Psoas muscle (tissue), 8 donors: ENCODE measurements around the gene IL20. TPM values are rescaled to one million over a fixed set of nuclear protein-coding genes. Genes with fewer than 3 reads are reported as not detected.

Source experiments
- ATAC-seq, 4 donors: fragments of 200-7000 bp; cut with Tn5 transposase; one replicate each; pipeline ENCODE4 v1.9.1; 2020; ENCODE audit warnings: moderate library complexity in 3 of 4, mild to moderate bottlenecking in 2 of 4
- DNase-seq, 2 donors: peaks; one replicate each; pipeline ENCODE4 v3.0.0-alpha.2; 2020
- H3K27ac ChIP-seq: fragments of 200-600 bp; one replicate; pipeline ENCODE4 v1.8.0; 2022
- H3K27me3 ChIP-seq, 3 donors: fragments of 200-600 bp in 1 of 3; one replicate each; pipeline versions ENCODE4 v1.6.1 to v1.8.0; 2013 to 2022; ENCODE audit warnings: low read length in 2 of 3, mild to moderate bottlenecking in 2 of 3, moderate library complexity in 1 of 3; ENCODE audit not compliant: insufficient read depth in 3 of 3
- H3K36me3 ChIP-seq, 2 donors: fragments of 200-600 bp in 1 of 2; one replicate each; pipeline versions ENCODE4 v1.6.1 to v1.8.0; 2013 to 2022; ENCODE audit warnings: low read depth in 1 of 2, mild to moderate bottlenecking in 1 of 2, moderate library complexity in 1 of 2; ENCODE audit not compliant: insufficient read depth in 1 of 2
- H3K4me1 ChIP-seq: fragments of 200-600 bp; one replicate; pipeline ENCODE4 v1.8.0; 2022
- H3K4me3 ChIP-seq: fragments of 200-600 bp; one replicate; pipeline ENCODE4 v1.8.0; 2022; ENCODE audit warnings: mild to moderate bottlenecking
- H3K9me3 ChIP-seq: fragments of 200-600 bp; one replicate; pipeline ENCODE4 v1.8.0; 2022
- CTCF ChIP-seq: fragments of 200-600 bp; IDR thresholded peaks from one replicate; pipeline ENCODE4 v1.8.0; 2022; ENCODE audit warnings: antibody characterized with exemption
- WGBS, 3 donors: extraction: QIAGEN DNeasy Blood & Tissue Kit; methylation state at CpG; one replicate each; pipeline versions ENCODE4 v1.1.6 to v1.1.7; 2013; 5-methylcytosine and 5-hydroxymethylcytosine counted together
- intact Hi-C, 2 donors: fragments of 100-400 bp; cut with DNase I; formaldehyde crosslinking; loops; one replicate each; pipeline versions ENCODE4 v1.11.0 to v1.14.2; 2022
- polyA plus RNA-seq, 3 donors: library from polyadenylated mRNA; stranded (reverse); fragments of 200-250 nt; gene quantifications; one replicate each; pipeline ENCODE4 v1.2.3, GENCODE V29; 2013
- total RNA-seq, 4 donors: library from RNA; stranded (reverse); fragmentation: NEBNext Ultra II Directional in 2 of 4; extraction: Animal tissue kit (Norgen Biotek cat#: 25700) in 2 of 4; gene quantifications; one replicate each; pipeline versions ENCODE4 v1.2.1 to v1.2.4, GENCODE V29; 2021 to 2023
- donor health status: healthy with polysubstance abuse.
- donor health status: DM: no; HTN: no; CAD: no; lungs with moderate emphysema.
- donor health status: Bipolar disorder and iron deficiency.
- donor health status: healthy.
- donor health status: DM: yes; HTN: yes; CAD: no.
- donor health status: DM: no; HTN: no; CAD: no.
- donor health status: DM: no; HTN: no; CAD: no.
- donor health status: DM: yes; HTN: yes; CAD: no.

The IL20 gene
- total and polyA plus RNA-seq, 7 donors: 1.2 TPM; not detected in 6

- H3K36me3 ChIP-seq: no peaks in the 10 kb centered on the region
- no peak for DNase-seq
- 65 to 93% (median 88%) methylated on average over 4 of the region's 4 CpGs for WGBS, 3 donors
- H3K9me3 ChIP-seq: no peaks in the 10 kb centered on the region
- peaks cover 4% of the 10 kb centered on the region for H3K4me1 ChIP-seq
- no peak overlapping the region for H3K27ac ChIP-seq
- intact Hi-C loops: loop anchor here in 1 of 2 donors (5.0 kb wide), 1 partner anchor 228 kb away; no protein-coding TSS in a partner anchor
- TF ChIP-seq CTCF: no peak
- ATAC-seq: no peak
- no peak overlapping the region for H3K4me3 ChIP-seq
- H3K27me3 ChIP-seq: peaks cover 0 to 5% (median 0%) of the 10 kb centered on the region in 3 donors
Observed at GRCh38 chr1:206860165-206860564, 5.3 kb upstream of the IL20 start.

DNA sequence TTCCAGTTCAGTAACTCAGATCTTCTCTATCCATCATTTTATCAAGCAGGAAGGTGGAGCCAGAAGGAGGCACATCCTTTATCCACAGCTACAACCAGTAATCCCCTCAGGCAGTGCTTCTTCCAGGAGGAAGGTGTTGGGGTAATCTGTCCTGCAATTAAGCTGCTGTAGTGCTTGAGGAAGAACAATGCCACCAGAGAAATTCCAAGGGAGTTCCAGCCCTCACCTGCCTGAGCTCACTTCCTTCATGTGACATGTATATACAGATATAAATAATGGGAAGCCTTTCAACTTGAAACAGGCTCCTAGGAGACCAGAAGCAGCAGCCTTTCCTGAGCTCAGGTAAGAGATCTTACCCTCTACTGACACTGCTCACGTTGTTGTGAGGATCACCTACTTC is 2.2 kb upstream of the IL20 start:
- TF ChIP-seq CTCF: no peak
- no peaks in the 10 kb centered on the region for H3K36me3 ChIP-seq
- intact Hi-C loops: loop anchor here in 1 of 2 donors (5.0 kb wide), 1 partner anchor 231 kb away; no protein-coding TSS in a partner anchor
- H3K4me3 ChIP-seq: no peak overlapping the region
- WGBS, 3 donors: 42 to 68% (median 57%) methylated on average over 1 of the region's 1 CpG
- no peak for ATAC-seq
- DNase-seq: no peak
- peaks cover 0 to 5% (median 0%) of the 10 kb centered on the region in 3 donors for H3K27me3 ChIP-seq
- H3K27ac ChIP-seq: no peak overlapping the region
- H3K9me3 ChIP-seq: no peaks in the 10 kb centered on the region
- peaks cover 6% of the 10 kb centered on the region for H3K4me1 ChIP-seq

GRCh38 chr1:206866062-206866461 is 639 bp downstream of the IL20 start:
- DNase-seq (no peak), ATAC-seq (no peak)
- Histone ChIP-seq H3K4me3 (no peak overlapping the region), H3K27ac (no peak overlapping the region), H3K4me1 (peaks cover 6% of the 10 kb centered on the region), H3K9me3 (no peaks in the 10 kb centered on the region), H3K36me3 (no peaks in the 10 kb centered on the region), H3K27me3 (peaks cover 0 to 3% (median 0%) of the 10 kb centered on the region in 3 donors)
- WGBS, 3 donors: 47 to 70% (median 49%) methylated on average over 2 of the region's 2 CpGs
- intact Hi-C loops: loop anchor here in 1 of 2 donors (5.0 kb wide), 1 partner anchor 41 kb away; no protein-coding TSS in a partner anchor
- TF ChIP-seq CTCF: no peak

- intact Hi-C loops: loop anchor here in 1 of 2 donors (5.0 kb wide), 1 partner anchor 40 kb away; no protein-coding TSS in a partner anchor
- no peak overlapping the region for H3K4me3 ChIP-seq
- WGBS, 3 donors: 94 to 100% (median 95%) methylated on average over 1 of the region's 1 CpG
- ATAC-seq (no peak), DNase-seq (no peak)
- H3K27ac ChIP-seq: no peak overlapping the region
- H3K27me3 ChIP-seq: no peaks in the 10 kb centered on the region
- peaks cover 6% of the 10 kb centered on the region for H3K4me1 ChIP-seq
- no peak for TF ChIP-seq CTCF
- H3K9me3 ChIP-seq: no peaks in the 10 kb centered on the region
- H3K36me3 ChIP-seq: no peaks in the 10 kb centered on the region
Observed at GRCh38 chr1:206867239-206867638, 1.8 kb downstream of the IL20 start.

DNA sequence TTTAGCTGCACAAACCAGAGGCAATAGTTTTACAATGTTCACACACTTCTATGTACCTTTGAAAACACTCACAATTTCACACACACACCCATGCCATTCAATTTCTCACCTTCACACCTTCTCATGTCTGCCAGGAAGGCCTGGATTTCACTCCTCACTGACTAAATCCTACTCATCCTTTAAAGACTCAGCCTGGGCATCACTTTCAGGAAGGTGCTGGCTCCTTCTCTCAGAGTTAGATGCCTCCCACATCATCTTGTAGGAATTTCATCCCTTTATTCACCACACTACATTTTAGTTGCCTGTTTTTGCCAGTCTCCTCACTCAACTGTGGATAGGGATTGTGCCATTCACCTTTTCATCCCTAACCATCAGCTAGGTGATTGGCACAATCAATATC is 2.3 kb downstream of the IL20 start:
- Histone ChIP-seq H3K36me3 (no peaks in the 10 kb centered on the region), H3K27me3 (no peaks in the 10 kb centered on the region), H3K4me1 (peaks cover 6% of the 10 kb centered on the region), H3K27ac (no peak overlapping the region), H3K4me3 (no peak overlapping the region), H3K9me3 (no peaks in the 10 kb centered on the region)
- ATAC-seq: no peak
- no peak for DNase-seq
- intact Hi-C loops: loop anchor here in 1 of 2 donors (5.0 kb wide), 1 partner anchor 40 kb away; no protein-coding TSS in a partner anchor
- TF ChIP-seq CTCF: no peak
